ENCODE measurements around the gene TJP1.
"Not testable (repeated sequence)": the region's sequence is repeated elsewhere in the genome, so short reads cannot be mapped to it uniquely, and the experiment has no call there.

Gene TJP1

DNA sequence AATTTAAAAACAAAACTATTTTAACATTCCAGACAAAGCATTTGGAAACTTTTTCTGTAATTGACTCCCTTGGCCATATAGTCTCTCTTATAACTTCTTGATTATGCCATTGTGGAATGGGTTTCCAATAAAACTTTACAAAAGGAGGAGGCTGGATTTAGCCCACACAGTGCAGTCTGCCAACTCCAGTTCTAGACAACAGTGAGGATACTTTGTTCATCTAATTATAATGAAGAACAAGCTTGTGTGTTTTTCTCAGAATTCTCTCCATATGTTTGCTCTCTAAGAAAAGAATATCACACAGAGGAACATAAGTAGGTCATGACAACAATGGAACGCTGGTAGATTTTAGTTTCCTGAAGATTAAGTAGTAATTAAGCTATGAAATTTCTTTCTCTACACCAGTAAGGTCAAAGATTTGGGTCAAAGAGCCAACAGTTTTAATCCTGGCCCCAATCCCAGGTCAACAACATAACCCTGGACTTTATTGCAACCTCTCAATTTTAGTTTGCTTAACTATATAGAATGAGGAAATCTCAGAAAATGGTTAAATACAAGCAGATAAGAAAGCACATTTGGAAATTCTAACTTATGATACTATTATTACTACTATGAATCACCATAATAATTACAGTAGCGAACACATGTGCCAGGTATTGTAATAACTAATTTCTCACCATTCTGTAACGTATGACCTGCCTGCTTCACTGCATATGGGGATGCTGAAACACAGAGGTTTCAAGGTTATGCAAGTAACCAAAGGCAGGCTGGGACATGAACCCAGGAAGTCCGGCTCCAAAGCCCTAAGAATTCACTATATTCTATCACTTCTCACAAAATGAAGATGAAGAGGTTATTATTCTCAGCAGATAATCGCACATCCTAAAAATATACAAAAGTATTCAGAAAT is 65.7 kb downstream of the TJP1 start:
- DNase-seq (ENCODE audit: low read depth in 2 of 2, low spot score in 1 of 2): no peak

DNA sequence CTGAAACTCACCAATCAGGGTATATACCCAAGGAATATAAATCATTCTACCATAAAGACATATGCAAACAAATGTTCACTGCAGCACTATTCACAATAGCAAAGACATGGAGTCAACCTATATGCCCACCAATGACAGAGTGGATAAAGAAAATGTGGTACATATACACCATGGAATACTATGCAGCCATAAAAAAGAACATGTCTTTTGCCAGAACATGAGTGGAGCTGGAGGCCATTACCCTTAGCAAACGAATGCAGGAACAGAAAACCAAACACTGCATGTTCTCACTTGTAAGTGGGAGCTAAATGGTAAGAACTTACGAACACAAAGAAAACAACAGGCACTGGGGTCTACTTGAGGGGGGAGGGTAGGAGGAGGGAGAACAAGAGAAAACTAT is 68.3 kb downstream of the TJP1 start:
- DNase-seq (ENCODE audit: low read depth in 2 of 2, low spot score in 1 of 2): not testable (repeated sequence)

DNA sequence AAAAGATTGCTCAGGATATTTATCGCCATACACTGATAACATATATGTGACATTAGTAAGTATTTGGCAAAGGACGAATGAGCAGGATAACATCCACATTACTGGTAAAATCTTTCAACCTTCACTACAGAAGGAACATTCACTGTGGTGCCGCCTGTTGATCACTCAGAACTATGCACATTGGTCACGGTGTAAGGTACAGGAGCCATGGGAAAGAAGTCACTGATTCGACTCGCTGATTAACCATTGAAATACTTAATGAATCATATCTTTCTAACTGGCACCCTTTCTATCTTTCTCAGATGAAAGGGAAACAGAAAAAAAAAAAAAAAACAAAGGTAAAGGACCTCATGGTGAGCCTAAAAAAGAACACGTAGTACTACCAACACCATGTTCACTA is 68.8 kb downstream of the TJP1 start:
- DNase-seq (ENCODE audit: low read depth in 2 of 2, low spot score in 1 of 2): no peak

DNA sequence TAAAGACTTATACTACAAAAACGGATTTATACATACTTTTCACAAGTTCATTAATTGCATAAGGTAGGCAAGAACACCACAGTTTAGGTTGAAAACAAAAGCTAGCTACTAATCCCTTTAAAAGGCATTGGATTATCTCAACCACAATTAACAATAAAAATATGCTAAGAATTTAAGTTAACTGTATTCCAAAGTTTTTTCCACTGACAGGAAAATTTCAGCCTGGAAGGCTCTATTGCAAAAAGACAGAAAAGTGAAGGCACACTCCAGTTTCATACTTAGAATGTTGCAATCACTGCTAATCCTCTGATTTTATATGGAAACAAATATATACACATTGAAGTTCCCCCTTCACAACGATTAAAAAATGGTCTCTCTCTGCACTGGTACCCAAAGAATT is 71.5 kb downstream of the TJP1 start:
- DNase-seq (ENCODE audit: low read depth in 2 of 2, low spot score in 1 of 2): no peak

DNA sequence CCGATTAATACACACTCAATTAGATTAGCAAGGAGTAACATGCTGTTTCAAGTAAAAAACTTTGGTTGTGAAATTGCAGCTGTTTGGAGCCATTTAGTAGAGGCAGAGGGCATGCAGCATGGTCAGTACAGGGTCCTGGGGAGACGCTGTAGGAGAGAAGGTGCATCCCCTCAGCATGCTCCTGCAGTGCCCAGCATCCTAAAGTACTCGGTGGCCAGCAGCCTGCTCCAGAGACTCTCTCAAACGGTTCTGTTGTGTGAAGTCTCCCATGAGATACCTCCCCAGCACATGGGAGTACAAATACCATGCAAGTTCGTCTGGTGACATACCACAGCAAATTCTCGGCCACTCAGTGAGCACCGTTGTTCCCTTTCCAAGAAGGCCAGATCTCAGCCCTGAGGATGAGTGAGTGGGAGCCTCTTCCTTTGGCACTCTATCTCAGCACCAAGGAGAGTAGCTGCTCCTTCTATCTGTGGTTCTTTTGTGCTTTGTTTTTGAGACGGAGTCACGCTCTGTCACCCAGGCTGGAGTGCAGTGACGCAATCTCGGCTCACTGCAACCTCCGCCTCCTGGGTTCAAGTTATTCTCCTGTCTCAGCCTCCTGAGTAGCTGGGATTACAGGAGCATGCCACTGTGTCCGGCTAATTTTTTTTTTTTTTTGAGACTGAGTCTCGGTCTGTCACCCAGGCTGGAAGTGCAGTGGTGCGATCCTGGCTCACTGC is 72.7 kb downstream of the TJP1 start:
- no peak for DNase-seq (ENCODE audit: low read depth in 2 of 2, low spot score in 1 of 2)

DNA sequence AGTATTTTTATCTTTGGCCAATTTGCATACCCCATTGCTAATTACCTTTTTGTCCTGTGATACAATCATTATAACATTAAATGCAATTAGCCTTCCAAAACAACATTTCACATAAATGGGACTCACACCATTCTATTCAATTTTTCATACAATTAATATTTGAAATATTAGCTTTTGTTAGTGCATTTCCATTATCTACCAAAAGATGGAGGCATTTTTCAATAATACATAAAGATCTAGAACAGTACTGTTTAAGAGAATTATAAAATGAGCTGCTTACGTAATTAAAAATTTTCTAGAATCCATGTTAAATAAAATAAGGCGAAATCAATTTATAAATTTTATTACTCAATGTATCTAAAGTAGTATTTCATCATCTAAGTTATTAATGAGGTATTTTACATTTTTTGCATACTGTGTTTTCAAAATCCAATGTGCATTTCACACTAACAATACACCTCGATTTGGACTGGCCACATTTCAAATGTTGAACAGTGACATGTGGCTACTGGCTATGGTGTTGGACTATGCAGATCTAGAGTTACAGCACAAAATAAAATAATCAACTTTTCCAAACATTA is 74.3 kb downstream of the TJP1 start:
- no peak for DNase-seq (ENCODE audit: low read depth in 2 of 2, low spot score in 1 of 2)

DNA sequence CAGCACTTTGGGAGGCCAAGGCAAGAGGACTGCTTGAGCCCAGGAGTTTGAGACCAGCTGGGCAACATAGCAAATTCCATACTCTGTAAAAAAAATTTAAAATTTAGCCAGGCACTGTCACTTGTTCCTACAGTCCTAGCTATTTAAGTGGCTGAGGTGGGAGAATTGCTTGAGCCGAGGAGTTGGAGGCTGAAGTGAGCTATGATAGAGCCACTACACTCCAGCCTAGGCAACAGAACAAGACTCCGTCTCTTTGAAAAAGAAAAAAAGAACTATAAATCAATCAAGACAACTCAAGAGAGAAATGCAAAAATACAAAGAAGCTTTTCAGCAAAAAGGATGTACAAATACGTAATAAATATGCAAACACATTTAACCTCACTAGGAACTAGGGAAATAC is 78.8 kb downstream of the TJP1 start:
- no peak for DNase-seq (ENCODE audit: low read depth in 2 of 2, low spot score in 1 of 2)

DNA sequence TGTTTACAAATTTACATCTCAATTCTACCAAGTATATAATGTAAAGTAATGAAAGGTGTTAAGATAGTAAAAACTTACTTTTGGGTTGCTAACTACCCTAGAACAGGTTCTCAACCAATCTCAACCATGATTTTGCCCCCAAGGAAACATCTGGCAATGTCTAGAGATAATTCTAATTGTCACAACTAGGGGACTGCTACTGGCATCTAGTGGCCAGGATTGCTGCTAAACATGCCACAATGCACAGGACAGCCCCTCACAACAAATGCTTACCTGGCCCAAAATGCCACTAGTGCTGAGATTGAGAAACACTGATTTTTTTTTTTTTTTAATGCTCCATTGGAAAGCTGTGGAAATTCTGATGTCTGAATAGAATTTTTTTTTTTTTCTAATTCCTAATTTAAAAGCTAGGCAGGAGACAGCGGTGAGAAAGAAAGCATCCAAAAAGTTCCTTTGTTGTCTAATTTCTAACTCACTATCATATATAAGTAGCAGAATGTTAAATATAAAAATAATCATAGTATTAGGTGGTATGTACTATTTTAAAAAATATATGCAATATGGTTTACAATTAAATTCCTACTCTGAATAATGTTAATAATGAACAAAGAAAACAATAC is 81.5 kb downstream of the TJP1 start:
- DNase-seq (ENCODE audit: low read depth in 2 of 2, low spot score in 1 of 2): no peak

DNA sequence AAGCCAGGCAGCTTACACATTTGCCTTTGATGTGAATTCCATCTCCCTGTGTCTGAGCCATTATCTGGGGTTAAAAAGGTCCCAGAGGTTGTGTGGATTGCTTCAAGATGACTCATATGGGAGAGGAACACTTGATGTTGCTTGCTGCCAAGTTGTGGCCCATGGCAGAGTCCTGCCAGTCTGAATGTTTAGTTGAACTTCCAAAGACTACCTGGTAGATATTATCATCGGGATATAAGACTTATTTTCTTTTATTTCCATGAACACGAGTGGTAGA is 85.6 kb downstream of the TJP1 start:
- no peak for DNase-seq (ENCODE audit: low read depth in 2 of 2, low spot score in 1 of 2)

DNA sequence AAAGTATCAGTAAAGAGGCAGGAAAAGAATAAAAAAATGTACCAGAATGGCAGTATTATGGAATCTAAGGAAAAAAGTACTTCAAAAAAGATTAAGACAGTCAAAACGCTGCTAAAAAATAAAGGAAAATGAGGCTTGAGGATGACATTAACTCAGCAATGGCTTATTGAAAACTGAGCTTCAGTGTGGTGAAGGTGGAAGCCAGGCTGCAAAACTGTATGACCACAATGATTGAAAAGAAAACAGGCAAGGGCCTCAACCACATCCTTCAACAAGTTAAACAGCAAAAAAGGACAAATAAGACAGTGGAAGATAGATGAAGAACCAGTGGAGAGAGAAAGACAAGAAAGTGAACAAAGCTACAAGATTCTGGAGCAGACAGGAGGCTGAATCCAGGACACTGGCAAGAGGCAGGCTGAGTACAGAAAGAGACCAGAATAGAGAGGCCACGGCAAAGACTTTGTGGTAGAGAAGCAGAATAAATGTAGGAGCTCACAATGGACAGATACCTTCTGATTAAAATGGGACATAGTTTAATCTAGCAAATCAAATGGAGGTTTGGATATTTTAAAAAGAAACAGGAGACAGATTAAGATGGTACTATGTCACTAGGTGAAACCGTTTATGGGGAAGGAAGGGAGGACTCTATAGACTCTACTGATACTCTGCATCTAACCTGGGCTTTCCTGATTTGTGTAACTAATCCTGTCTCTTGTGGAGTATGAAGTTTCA is 86.1 kb downstream of the TJP1 start:
- no peak for DNase-seq (ENCODE audit: low read depth in 2 of 2, low spot score in 1 of 2)

DNA sequence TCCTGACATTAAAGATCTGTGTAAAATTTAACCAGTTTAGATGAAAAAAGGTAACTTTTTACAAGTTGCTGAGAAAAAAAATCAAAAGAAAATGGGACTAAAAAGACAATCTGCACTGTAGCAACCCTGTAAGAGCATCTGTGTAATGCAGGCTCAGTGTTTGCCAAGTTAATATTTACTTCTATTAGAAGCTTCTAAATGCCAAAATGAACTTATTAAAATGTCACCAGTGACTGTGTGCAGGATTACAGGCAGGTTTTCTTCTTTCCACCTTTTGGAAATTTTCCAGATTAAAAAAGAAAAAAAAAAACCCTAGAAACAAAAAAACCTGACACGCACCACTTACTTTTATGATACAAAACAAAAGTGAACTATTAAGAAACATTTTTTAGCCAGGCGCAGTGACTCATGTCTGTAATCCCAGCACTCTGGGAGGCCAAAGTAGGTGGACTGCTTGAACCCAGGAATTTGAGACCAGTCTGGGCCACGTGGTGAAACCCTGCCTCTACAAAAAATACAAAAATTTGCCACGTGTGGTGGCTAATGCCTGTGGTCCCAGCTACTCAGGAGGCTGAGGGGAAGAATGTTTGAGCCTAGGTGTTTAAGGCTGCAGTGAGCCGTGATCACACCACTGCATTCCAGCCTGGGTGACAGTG is 87.2 kb downstream of the TJP1 start:
- no peak for DNase-seq (ENCODE audit: low read depth in 2 of 2, low spot score in 1 of 2)

DNA sequence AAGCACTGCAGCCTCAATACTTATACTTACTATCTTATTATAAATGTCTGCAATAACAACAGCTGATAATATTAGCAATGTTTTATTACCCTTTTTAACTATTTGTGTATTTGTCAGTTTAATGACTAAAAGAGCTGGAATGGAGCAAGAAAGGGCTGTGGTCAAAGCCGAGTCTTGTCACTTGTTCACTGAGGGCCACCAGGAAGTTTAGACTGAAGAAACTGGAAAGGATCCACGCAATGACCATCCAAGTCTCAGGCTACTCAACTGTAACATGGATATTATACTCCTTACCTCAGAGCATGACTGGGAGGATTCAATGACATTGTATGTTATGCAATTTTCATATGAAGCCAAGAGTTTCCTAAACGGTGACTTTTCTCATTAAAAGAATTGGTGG is 90.4 kb downstream of the TJP1 start:
- DNase-seq (ENCODE audit: low read depth in 2 of 2, low spot score in 1 of 2): no peak

DNA sequence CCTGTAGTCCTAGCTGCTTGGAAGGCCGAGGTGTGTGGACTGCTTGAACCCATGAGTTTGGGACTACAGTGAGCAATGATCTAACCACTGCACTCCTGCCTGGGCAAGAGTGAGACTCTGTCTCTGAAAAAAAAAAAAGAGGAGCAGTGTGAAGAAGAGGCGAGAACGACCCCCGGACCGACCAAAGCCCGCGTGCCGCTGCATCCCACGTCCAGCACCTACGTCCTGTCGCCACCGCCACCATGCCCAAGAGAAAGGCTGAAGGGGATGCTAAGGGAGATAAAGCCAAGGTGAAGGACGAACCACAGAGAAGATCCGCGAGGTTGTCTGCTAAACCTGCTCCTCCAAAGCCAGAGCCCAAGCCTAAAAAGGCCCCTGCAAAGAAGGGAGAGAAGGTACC is 91.8 kb downstream of the TJP1 start:
- not testable (repeated sequence) for DNase-seq (ENCODE audit: low read depth in 2 of 2, low spot score in 1 of 2)

DNA sequence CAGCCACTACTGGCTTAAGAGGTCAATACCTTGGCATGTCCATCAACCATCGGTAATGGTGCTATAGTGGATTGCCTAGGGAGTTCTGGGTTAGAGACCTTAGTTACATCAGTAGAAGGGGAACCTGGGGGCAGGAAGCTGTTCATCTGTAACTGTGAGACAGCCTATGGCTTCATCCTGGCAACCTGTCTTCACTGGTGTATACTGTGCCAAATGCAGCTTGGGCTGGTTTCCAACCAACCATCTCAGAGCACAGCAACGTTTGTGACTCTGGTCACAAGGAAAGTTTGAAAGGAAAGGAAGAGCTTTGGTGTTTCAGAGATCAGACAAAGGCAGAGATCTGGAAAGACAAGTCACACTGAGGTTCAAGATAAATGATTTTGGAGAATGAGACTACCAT is 93.8 kb downstream of the TJP1 start:
- DNase-seq (ENCODE audit: low read depth in 2 of 2, low spot score in 1 of 2): no peak

DNA sequence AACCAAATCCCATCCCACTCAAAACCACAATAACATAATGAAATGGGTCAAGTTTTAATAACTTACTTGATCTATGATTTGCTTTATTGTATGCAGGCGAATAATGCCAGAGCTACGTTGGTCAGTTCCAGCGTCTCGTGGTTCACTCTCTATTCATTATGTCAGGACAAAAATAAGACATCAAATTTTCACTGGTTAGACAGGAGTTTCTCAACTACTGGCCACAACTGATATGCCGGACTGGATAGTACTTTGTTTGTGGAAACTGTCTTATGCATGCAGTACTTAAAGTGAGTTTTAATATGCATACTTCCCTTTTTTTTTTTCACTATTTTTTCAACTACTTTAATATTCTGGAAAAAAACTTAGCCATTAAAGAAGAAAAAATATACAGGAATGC is 94.4 kb downstream of the TJP1 start:
- no peak for DNase-seq (ENCODE audit: low read depth in 2 of 2, low spot score in 1 of 2)

DNA sequence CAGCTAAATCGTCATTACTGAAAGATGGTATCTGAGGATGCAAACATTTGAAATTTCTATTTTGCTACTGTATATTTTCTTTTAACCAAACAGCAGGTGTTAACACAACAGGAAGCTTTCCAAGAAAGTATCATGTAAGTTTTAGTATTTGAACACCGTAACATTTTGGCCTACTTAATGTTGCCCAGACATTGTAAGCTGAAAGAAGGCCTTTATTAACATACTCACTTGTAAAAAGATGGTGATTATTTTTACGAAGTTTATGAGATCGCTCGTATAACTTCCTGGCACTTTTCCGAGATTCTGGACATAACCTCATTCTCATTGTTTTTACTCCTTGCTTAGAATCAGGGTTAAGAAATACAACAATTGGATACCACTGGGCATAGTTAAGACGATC is 95.7 kb downstream of the TJP1 start:
- no peak for DNase-seq (ENCODE audit: low read depth in 2 of 2, low spot score in 1 of 2)

DNA sequence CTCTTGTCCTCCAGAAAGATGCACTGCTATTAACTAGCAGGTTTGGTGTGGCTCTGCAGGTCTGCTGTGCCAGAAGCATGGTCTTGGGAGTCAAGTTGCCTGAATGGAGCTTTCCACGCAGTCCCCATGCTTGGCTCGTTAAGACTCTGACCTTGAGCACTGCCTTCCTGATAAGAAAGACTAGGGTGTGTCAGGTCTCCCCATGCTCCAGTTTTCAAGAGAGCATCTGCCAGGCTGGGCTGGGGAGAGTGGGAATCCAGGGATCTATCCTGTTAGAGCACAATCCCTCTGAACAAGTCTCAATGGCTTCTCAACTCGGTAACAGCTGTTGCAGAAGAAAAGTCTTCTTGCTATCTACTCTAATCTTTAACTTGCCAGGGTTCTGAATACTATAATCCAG is 98.2 kb downstream of the TJP1 start:
- no peak for DNase-seq (ENCODE audit: low read depth in 2 of 2, low spot score in 1 of 2)

DNA sequence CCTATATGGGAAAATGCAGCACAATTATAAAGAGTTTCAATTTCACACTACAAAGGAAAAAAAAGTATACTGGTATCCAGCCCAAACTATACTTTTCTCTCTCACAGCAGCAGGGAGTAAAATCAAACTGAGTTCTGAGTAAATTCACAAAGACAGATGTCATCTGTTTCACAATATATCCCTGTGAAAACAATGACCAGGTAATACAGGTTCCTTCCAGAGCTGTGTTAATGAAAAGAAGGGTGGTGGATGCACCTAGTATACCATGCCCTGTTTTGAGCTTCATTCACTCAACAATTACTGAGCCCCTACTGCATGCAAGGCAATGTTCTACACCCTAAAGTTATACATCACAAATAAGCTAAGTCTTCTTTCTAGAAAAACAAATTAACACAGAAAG is 108.5 kb downstream of the TJP1 start:
- no peak for DNase-seq (ENCODE audit: low read depth in 2 of 2, low spot score in 1 of 2)

DNA sequence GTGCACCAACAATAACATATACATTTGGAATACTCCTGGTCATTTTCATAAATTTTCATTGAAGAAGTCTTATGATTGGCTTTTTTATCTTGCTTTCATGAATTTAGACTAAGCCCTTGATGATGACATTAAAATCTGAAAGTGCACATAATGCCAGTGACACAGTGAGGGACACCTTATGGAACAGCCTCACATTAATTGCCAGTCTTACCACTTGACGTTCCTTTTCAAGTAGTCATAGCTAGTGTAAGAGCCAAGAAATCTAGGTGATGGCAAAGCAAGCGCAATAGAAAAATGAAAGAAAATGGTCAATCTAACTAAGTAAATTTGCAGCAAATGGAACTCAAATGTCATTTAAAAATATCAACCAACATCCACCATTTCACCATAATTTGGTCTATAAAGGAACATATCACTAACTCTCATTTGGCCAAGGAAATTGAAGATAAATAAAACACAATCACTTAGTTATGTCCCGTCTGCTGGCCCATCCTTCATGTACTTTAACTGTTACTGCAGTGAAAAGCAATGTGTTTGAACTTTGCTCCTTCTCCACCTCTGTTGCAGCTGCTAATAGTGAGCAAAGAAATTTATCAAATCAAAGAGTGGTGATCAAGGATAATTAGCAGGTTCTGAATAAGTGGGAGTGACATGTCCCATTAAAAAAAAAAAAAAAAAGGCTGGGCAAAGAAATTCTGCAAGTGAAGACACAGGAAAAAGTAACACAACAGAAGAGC is 110.0 kb downstream of the TJP1 start:
- DNase-seq (ENCODE audit: low read depth in 2 of 2, low spot score in 1 of 2): no peak

DNA sequence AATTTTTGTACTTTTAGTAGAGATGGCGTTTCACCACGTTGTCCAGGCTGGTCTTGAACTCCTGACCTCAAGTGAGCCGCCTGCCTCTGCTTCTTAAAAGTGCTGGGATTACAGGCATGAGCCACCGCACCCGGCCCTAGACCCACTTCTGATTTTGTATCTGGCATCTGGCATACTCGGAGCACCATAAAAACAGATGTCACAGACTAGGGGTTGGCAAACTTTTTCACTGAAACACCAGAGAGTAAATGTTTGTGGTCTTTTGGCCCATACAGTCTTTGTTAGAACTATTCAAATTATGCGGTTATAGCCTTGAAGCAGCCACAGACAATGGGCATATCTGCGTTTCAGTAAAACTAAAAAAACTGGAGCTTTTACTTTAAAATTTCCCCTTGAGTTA is 110.7 kb downstream of the TJP1 start:
- DNase-seq (ENCODE audit: low read depth in 2 of 2, low spot score in 1 of 2): no peak
